ENCODE measurements around the gene MCF2L2. TPM values are rescaled to one million over a fixed set of nuclear protein-coding genes. Genes with fewer than 3 reads are reported as not detected.

MCF2L2 gene
- total RNA-seq, 1 experiment from 2014 or later, result 1.7 TPM

DNA sequence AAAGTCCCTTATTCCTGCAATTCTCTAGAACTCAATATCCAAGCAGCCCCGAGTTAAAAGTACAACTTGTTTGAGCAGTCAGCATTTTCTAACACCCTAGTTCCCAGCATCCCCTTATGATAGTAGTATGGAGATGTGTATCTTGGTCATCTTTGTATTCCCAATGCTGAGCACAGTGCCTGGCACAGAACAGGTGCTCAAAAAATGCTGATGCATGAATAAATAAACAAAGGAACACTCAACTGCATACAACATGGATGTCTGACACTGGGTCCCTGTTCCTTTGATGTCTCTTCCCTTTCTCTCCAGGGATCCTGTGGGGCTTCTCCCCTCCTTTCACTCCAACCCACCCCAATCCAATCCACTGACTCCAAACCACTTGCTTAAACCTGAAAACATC, 199.2 kb downstream of the MCF2L2 start:
- Histone ChIP-seq H3K27me3 (ENCODE audit: insufficient read depth, low read depth) (no peaks in the 10 kb centered on the region), H3K9me2 (ENCODE audit: insufficient read depth) (no peaks in the 10 kb centered on the region), H3K4me3 (no peak overlapping the region), H3F3A (ENCODE audit: insufficient read depth, low read depth) (no peaks in the 10 kb centered on the region), H2AFZ (no peak overlapping the region), H3K36me3 (ENCODE audit: low read depth) (no peaks in the 10 kb centered on the region), H3K27ac (no peak overlapping the region), H3K79me2 (ENCODE audit: low read depth) (no peaks in the 10 kb centered on the region), H4K20me1 (ENCODE audit: insufficient read depth) (no peaks in the 10 kb centered on the region), H3K9me3 (ENCODE audit: insufficient read depth, low read depth) (no peaks in the 10 kb centered on the region), H3K4me2 (no peak overlapping the region), H3K4me1 (replicated peaks; ENCODE audit: insufficient read depth) (no peaks in the 10 kb centered on the region)
- ChIA-PET POLR2A (ENCODE audit: unreplicated experiment) (no interaction called here), CTCF (interaction anchor here (0.6 kb wide), 1 partner anchor 245 kb away, joined by 3 read pairs; no protein-coding TSS in a partner anchor)
- intact Hi-C loops (cut with micrococcal nuclease; ENCODE audit: unreplicated experiment), result no loop called here
- TF ChIP-seq, protein P1, sequence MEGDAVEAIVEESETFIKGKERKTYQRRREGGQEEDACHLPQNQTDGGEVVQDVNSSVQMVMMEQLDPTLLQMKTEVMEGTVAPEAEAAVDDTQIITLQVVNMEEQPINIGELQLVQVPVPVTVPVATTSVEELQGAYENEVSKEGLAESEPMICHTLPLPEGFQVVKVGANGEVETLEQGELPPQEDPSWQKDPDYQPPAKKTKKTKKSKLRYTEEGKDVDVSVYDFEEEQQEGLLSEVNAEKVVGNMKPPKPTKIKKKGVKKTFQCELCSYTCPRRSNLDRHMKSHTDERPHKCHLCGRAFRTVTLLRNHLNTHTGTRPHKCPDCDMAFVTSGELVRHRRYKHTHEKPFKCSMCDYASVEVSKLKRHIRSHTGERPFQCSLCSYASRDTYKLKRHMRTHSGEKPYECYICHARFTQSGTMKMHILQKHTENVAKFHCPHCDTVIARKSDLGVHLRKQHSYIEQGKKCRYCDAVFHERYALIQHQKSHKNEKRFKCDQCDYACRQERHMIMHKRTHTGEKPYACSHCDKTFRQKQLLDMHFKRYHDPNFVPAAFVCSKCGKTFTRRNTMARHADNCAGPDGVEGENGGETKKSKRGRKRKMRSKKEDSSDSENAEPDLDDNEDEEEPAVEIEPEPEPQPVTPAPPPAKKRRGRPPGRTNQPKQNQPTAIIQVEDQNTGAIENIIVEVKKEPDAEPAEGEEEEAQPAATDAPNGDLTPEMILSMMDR (conservative IDR thresholded peaks at IDR 0.05), result no peak
- no peak for TF ChIP-seq EZH2 (IDR thresholded peaks at IDR 0.05; ENCODE audit: low read depth)
- no peak for DNase-seq
- BruUV-seq (replicated peaks), result no TSS peak

DNA sequence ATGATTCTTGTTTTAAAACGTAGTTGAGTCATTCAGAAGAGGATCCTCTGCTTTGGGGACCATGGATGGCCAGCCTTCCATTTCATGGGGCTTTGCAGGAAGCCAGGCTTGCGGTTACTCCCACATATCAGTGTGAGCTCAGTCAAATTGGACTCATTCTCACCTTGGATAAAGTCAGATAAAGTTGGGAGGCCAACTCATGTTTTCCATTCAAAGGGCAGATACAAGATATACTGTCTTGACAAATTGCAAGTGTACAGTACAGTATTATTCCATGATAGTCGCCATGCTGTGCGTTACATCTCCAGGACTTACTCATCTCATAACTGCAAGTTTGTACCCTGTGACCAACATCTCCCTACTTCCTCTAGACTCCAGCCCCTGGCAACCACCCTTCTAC, 200.8 kb downstream of the MCF2L2 start:
- no peak overlapping the region for H3K27ac ChIP-seq
- no peaks in the 10 kb centered on the region for H3K27me3 ChIP-seq (ENCODE audit: insufficient read depth, low read depth)
- no peak overlapping the region for H2AFZ ChIP-seq
- no peaks in the 10 kb centered on the region for H3K79me2 ChIP-seq (ENCODE audit: low read depth)
- H3K4me3 ChIP-seq, result no peak overlapping the region
- no peaks in the 10 kb centered on the region for H4K20me1 ChIP-seq (ENCODE audit: insufficient read depth)
- intact Hi-C loops (cut with micrococcal nuclease; ENCODE audit: unreplicated experiment), result no loop called here
- BruUV-seq (replicated peaks), result no TSS peak
- no peaks in the 10 kb centered on the region for H3F3A ChIP-seq (ENCODE audit: insufficient read depth, low read depth)
- no peaks in the 10 kb centered on the region for H3K4me1 ChIP-seq (replicated peaks; ENCODE audit: insufficient read depth)
- no peak for DNase-seq
- no peak for TF ChIP-seq EZH2 (IDR thresholded peaks at IDR 0.05; ENCODE audit: low read depth)
- TF ChIP-seq, protein P1 (conservative IDR thresholded peaks at IDR 0.05), result no peak
- ChIA-PET POLR2A (ENCODE audit: unreplicated experiment) (interaction anchor here (0.6 kb wide), 1 partner anchor 9 kb away, joined by 3 read pairs; no protein-coding TSS in a partner anchor), CTCF (no interaction called here)
- no peaks in the 10 kb centered on the region for H3K36me3 ChIP-seq (ENCODE audit: low read depth)
- no peaks in the 10 kb centered on the region for H3K9me2 ChIP-seq (ENCODE audit: insufficient read depth)
- H3K9me3 ChIP-seq (ENCODE audit: insufficient read depth, low read depth), result no peaks in the 10 kb centered on the region
- no peak overlapping the region for H3K4me2 ChIP-seq

DNA sequence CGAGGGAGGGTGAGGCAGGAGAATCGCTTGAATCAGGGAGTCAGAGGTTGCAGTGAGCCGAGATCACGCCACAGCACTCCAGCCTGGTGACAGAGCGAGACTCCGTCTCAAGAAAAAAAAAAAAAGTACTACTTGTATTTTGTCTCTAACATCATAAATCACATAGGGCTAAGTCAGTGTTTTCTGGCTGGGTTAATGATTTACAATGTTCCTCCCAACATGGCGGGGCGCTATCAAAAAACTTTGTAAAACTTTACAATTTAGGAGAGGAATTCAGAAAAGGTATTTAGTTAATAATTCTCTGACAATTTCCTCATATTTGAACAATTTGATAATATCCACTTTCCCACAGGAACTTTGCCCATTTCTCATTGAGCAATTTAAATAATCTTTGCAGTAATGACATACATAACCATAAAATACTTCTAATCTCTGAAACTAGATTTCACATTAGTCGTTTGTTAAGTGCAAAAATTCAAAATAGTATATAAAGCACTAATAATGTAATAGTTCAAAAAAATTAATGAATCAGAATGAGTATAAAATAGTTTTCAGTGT, 202.0 kb downstream of the MCF2L2 start:
- no peaks in the 10 kb centered on the region for H4K20me1 ChIP-seq (ENCODE audit: insufficient read depth)
- H3K27ac ChIP-seq, result no peak overlapping the region
- POLR2A ChIA-PET (ENCODE audit: unreplicated experiment), result no interaction called here
- no peaks in the 10 kb centered on the region for H3K27me3 ChIP-seq (ENCODE audit: insufficient read depth, low read depth)
- DNase-seq, result no peak
- TF ChIP-seq EZH2 (IDR thresholded peaks at IDR 0.05; ENCODE audit: low read depth), result no peak
- no peaks in the 10 kb centered on the region for H3K36me3 ChIP-seq (ENCODE audit: low read depth)
- no peaks in the 10 kb centered on the region for H3K9me3 ChIP-seq (ENCODE audit: insufficient read depth, low read depth)
- no peaks in the 10 kb centered on the region for H3F3A ChIP-seq (ENCODE audit: insufficient read depth, low read depth)
- no peaks in the 10 kb centered on the region for H3K9me2 ChIP-seq (ENCODE audit: insufficient read depth)
- intact Hi-C loops (cut with micrococcal nuclease; ENCODE audit: unreplicated experiment), result no loop called here
- no TSS peak for BruUV-seq (replicated peaks)
- no peak overlapping the region for H3K4me2 ChIP-seq
- CTCF ChIA-PET, result no interaction called here
- H3K79me2 ChIP-seq (ENCODE audit: low read depth), result no peaks in the 10 kb centered on the region
- H3K4me1 ChIP-seq (replicated peaks; ENCODE audit: insufficient read depth), result no peaks in the 10 kb centered on the region
- H2AFZ ChIP-seq, result no peak overlapping the region
- H3K4me3 ChIP-seq, result no peak overlapping the region
